ENCODE results near the gene FHIT.

Gene FHIT

DNA sequence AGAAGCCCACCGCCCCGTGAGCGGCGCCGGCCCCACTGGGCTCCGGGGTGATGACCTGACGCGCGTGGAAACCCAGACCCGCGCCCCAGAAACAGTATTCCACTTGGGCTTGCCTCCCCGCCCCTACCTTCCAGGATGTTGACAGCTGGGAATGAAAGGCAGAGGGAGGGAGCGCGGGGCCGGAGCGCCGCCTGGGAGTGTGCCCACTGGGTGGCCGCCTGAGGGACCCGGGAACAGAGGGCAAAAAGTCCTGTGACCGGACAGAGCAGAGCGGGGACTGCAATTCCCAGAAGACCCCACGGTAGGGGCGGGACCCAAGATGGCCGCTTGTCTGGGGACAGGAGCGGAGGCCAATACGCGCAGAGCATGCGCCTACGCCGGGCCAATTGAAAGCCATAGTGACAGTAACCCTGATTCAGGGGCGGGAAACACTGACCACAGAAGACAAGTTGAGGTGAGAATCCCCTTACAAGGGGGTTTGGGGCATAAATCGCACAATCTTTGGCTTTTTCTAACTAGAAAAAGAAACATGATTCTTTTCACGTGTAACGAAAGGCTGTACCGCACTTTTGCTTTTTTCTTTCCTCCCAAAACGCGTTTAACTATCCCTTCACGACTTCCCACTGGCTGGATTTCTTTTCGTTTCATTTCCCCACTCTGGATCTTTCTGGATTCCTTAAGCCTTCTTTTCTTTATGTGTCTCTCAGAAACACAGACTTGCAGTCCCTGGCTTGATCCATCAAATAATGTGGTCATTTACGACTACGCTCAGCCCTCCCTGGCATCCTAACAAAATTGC is at the start of gene FHIT:
TSS of gene FHIT (minus strand) at position 279 of the 799 bp plus-strand sequence.
- DNase-seq, result peak; percentile 91

DNA sequence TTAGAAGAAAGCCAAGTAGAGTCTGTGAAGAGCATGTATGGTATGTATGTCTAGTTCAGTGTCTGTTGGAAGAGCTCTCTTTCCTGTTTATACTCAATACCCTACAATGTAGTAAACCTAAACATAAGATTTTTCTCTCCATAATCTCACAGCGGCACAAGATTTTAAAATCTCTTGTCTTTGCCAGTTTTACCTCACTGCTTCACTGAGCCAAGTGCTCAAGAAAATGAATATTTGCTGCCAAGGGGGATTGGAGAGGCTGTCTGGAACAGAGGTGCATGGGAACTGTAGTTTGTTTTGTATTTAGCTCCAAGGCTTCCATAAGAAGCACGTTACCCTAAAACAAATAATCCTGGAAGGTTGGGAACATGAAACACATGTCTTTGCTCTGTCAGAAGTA is 49.5 kb upstream of the FHIT start:
- DNase-seq, result no peak

DNA sequence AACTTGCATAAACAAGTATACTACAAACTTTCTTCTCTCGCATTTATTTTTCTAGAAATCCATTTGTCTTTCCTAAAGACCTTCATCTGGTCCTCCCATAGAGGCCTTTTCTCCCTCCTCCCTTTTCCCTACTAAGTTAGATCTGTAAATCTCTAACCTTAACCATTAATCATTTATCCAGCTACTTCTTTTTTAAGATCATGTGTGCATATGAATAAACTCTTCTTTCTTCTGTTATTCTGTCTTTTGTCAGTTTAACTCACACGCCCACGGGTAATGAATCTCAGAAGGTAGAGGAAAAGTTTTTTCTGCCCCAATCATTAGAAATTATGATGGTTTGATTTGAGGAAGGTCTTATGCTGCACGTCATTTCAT is 48.7 kb upstream of the FHIT start:
- DNase-seq, result no peak

DNA sequence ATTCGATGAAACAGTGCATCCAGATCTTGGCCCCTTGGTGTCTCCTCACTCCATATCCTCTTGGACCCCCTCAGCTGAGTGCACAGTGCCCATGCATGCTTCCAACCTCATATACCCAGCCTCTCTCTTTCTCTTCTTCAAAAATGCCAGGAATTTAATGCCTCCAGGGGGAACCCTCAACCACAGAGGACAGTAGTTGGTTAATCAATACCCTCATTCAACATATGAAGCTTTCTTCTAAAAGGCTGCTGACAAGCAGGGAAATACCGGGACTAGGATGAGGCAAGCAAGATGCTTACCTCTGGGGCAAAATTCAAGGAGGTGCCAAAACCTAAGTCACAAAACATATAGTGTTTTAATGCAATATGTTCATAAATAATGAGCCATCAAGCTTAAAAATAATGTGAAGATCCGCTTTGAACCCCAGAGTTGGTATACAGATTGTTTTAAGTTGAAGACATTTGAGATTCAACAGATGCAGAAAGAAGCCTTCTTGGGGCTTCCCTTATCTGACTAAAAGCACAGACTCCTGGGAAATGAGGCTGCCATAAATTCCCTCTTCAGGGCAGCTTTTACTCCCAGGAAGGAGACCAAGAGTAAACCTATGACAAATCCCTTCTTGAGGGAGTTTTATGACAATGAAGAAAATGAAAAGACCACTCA is 48.2 kb upstream of the FHIT start:
- DNase-seq, result no peak

DNA sequence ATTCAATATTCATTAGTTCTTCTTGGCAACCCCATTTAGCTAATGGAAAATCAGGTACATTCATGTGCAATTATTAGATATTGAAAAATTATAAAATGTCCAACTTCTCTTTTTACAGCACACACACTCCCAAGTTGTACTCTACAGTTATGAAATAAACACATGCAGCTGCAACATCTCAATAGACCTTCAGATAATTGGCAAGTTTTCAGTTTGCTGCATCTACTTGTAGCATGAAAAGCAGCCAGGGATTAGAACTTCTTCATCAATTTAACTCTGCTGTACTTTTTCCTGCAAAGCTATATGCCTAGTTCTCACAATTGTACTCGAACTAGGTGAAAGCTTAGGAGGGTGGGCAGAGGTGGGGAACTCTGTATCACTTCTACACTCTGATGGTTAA is 46.6 kb upstream of the FHIT start:
- DNase-seq, result no peak

GRCh38 chr3:61288446-61288845 is 37.2 kb upstream of the FHIT start:
- no peak for DNase-seq

DNA sequence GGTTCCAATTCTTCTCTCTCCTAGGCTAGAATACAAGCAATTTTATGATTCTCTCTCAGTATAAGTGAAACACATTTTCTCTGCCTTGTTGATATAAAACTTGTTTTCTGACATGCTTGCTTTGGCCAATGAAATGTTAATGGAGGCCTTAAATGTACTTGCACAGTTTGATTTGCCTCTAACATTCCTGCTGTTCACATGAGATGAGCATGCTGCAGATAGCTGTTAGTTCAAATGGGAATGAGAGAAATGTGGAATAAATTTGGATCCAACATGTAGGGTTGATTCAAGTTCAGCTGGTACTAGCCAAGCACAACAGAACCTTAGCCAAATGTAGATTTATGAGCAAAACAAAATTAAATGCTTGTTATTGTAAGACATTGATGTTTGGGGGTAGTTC is 32.6 kb upstream of the FHIT start:
- no peak for DNase-seq

GRCh38 chr3:61278713-61279112 is 27.5 kb upstream of the FHIT start:
- DNase-seq, result no peak

DNA sequence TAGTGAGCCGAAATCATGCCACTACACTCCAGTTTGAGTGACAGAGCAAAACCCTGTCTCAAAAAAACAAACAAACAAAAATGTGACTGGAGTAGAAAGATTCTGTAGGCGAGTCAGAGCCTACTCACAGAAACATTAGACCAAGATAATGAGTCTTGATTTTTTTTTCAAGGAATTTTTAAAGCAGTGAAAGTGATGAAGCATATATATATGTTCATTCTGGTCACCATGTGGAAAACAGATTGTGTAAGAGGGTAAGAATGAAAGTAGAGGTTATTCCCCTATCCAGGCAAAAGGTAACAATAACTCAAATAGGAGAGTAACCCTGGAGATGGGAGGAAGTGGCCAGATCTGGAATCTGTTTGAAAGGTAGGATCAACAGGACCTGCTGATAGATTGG is 26.2 kb upstream of the FHIT start:
- no peak for DNase-seq

DNA sequence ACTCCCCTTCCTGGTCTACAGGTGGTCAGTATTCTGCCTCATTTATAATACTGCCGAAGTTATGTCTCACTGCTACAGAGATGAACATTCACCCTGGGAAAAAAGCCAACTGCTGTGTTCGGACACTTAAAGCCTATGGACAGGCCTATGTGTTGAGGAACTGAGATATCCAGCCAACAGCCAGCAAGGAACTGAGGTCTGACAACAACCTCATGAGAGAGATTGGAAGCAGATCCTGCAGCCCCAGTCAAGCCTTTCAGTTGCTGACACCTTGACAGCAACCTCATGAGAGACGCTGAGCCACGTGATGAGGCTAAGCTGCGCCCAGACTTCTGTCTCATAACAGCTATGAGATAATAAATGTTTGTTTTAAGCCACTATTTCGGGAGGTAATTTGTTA is 18.2 kb upstream of the FHIT start:
- no peak for DNase-seq

- DNase-seq, result no peak
Measured at GRCh38 chr3:61268644-61269043, 17.4 kb upstream of the FHIT start.

GRCh38 chr3:61264281-61264680 is 13.0 kb upstream of the FHIT start:
- no peak for DNase-seq

GRCh38 chr3:61257148-61257547 is 5.9 kb upstream of the FHIT start:
- no peak for DNase-seq

DNA sequence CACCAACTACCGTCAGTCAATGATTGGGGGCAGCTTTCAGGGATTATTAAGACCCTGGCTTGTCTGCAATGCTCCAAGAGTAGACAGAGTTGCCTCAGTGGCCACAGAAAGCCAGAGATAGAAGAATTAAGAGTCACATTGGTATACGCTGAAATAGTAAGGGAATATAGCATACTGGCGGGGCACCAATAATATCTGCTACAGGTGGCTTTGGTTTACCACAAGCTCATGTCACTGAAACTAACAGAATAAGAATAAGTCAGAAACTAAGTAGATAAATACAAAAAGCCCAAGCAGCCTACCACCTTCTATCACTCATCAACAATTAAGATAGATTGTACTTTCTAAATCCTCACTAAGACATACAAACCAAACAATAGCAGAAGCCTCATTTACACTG is 2.5 kb upstream of the FHIT start:
- no peak for DNase-seq

DNA sequence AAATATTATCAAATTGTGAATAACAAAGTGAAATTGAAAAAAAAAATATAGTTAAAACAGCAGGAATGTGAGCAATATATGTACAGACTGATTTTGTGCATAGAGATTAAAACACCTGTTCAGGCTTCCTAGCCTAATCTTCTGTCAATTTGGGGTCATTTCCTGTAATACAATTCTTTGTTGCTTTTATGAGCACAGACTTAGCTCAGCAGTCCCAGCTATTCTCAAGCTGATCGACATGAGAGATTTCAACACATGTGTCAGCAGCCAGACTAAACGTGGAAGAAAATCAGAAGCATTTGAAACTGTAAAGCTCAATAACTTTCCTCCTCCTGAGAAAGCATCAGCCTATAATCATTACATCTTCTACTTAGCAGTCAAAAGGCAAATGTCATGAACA is 1.6 kb upstream of the FHIT start:
- DNase-seq, result no peak

GRCh38 chr3:61250784-61251173 is 473 bp downstream of the FHIT start:
- DNase-seq, result peak; percentile 64

DNA sequence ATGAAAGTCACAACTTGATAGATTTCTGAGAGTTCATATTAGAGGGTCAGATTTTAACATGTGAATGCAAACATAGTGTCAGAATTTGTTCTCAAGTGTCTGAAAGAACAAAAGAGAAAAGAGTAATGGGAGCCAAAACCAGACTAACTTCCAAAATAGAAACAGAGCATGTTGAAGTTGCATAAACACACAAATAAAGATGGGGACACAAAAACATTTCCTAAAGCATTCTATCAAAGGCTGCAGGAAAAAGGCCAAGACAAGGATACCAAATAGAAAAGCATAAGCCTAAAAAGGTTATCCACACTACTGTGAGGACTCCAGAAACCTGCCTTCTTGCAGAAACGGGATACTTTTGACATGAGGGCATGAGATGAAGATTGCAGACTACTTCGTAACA is 2.8 kb downstream of the FHIT start:
- no peak for DNase-seq

DNA sequence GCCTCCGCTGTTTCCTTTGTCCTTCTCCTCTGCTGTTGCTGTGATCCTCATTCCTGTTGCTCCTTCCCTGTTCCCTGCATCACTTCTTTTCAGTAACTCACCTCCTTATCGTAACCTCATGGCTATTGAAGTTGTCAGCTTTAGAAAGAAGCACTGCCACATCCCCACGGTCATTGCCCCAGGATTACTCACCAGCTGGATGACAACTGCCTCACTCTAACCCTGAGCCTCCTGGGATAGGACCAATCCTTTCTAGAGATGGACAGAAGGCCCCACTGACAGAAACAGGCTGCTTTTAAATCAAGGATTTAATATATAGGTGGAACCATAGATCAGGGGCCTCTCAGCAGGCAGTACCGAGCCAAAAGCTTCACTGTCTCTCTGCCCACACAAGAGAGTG is 4.1 kb downstream of the FHIT start:
- no peak for DNase-seq

DNA sequence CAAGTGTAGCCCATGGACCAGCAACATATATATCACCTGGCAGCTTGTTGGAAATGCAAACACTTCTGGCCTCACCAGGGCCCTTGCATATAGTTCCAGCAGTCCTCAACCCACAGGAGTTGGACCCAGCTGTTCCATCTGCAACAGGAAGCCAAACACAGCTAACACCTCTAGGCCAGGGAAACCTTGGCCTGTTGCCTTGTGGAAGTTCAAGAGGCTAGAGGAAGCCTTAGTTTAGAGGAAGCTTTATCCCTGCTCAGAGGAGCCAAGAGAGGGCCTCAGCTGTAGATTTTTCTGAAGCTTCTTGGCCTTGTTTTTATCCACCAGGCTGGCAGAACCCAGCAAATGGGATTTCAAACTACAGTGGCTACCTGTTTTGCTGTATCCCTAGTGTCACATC is 11.4 kb downstream of the FHIT start:
- DNase-seq, result peak; percentile 74

DNA sequence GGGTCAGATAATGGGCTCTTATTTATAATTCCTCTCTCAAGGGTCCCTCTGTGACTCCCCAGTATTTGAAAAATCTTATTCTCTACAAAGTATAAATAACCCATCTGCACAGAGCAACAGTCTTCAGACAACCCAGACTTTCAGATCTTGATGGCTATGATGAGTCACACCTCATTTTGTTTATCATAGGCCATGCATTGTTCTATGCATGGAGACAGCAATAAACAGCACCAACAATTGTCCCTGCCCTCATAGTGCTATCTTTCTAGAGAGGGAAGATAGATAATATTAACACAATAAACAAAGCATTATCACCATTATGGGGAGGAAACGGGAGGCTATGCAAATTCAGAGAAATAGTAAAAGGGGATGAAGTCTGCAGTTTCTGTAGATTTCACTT is 13.4 kb downstream of the FHIT start:
- DNase-seq, result peak; percentile 6

DNA sequence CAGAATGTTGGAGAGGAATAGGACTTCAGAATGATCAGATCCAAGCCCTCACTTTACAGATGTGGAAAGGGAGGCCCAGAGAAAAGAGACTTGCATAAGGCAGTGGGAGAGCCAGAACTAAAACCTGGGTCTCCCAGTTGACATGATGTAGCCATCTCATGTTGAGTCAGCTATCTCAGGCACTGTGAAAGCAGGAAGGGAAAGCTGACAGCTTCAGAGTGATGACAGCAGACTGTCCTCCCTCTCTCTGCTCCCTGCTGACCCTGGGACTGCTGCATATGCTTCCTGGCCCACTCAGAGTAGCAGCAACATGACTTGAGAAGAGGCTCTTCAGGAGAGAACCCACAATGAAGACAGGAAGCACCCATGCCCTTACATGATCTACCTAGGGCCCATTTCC is 14.7 kb downstream of the FHIT start:
- DNase-seq, result peak; percentile 20

GRCh38 chr3:61233746-61234145 is 17.5 kb downstream of the FHIT start:
- DNase-seq, result no peak

- DNase-seq, result no peak
Measured at GRCh38 chr3:61231693-61232092, 19.6 kb downstream of the FHIT start.

DNA sequence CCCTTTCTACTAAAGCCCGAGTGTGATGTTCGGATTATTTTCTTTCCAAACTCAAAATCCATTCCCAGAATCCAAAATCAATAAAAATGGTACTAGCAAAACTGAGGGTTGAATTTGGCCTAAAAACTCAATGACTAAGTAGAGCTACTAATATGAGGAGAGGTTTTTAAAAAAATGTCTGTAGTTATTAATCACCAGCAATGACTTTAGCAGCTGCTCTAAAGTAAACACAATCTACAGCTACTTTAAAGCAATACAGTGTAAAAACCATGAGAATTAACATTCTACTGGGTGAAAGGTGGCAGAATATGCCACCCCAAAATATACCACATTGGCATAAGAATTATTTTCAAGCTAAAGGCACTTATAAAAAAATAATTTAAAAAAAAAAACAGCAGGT is 23.5 kb downstream of the FHIT start:
- DNase-seq, result peak; percentile 7

- no peak for DNase-seq
Measured at GRCh38 chr3:61226166-61226686, 25.0 kb downstream of the FHIT start.

Measured in DMS53 (cell line).